DOHH2 (cell line): Measurements from ENCODE around the gene NFIB.

Experiments
- H3F3A ChIP-seq: fragments of 200-600 bp; sonication (generic), shearing (Covaris generic); 2 replicates; pipeline ENCODE4 v1.6.0; 2016; ENCODE audit warnings: antibody characterized with exemption, mild to moderate bottlenecking; ENCODE audit not compliant: control insufficient read depth, insufficient read depth
- H3K27ac ChIP-seq: fragments of 200-600 bp; sonication (generic); 2 replicates; pipeline ENCODE4 v1.5.1; 2014; ENCODE audit warnings: low read depth, mild to moderate bottlenecking, low read length, moderate library complexity
- H3K27me3 ChIP-seq: fragments of 200-600 bp; sonication (generic); 2 replicates; pipeline ENCODE4 v1.6.1; 2014; ENCODE audit warnings: mild to moderate bottlenecking, low read length, mixed read lengths; ENCODE audit not compliant: control insufficient read depth
- H3K36me3 ChIP-seq: fragments of 200-600 bp; sonication (generic); 2 replicates; pipeline ENCODE4 v1.6.1; 2014; ENCODE audit warnings: mild to moderate bottlenecking, low read length, moderate library complexity, mixed read lengths; ENCODE audit not compliant: control insufficient read depth
- H3K4me1 ChIP-seq: fragments of 200-600 bp; sonication (generic); 2 replicates; pipeline ENCODE4 v1.6.1; 2014; ENCODE audit warnings: mild to moderate bottlenecking, low read length, mixed read lengths; ENCODE audit not compliant: control insufficient read depth
- H3K4me2 ChIP-seq: fragments of 200-600 bp; sonication (generic); 2 replicates; pipeline ENCODE4 v1.6.0; 2014; ENCODE audit warnings: mild to moderate bottlenecking, low read length, moderate library complexity
- H3K4me3 ChIP-seq: fragments of 200-600 bp; sonication (generic); 2 replicates; pipeline ENCODE4 v1.5.1; 2014; ENCODE audit warnings: mild to moderate bottlenecking, low read length, mixed read lengths
- H3K79me2 ChIP-seq: fragments of 200-600 bp; sonication (generic); 2 replicates; pipeline ENCODE4 v1.6.1; 2014; ENCODE audit warnings: mild to moderate bottlenecking, low read length, mixed read lengths; ENCODE audit not compliant: control insufficient read depth
- H3K9me2 ChIP-seq: fragments of 200-600 bp; sonication (generic); replicated peaks from 2 replicates; pipeline ENCODE4 v1.6.1; 2014; ENCODE audit warnings: mild to moderate bottlenecking, low read length, mixed read lengths; ENCODE audit not compliant: control insufficient read depth
- H3K9me3 ChIP-seq: fragments of 200-600 bp; sonication (generic); 2 replicates; pipeline ENCODE4 v1.6.1; 2014; ENCODE audit warnings: antibody characterized with exemption, low read length, mixed read lengths; ENCODE audit not compliant: control insufficient read depth, insufficient read depth
- H4K20me1 ChIP-seq: fragments of 200-600 bp; sonication (generic); 2 replicates; pipeline ENCODE4 v1.6.0; 2014; ENCODE audit warnings: low read depth, mild to moderate bottlenecking, antibody characterized with exemption, low read length, moderate library complexity; ENCODE audit not compliant: control insufficient read depth, insufficient read depth
- CTCF ChIP-seq: fragments of 200-600 bp; sonication (generic); IDR thresholded peaks from one replicate; pipeline ENCODE4 v1.5.1; 2014; ENCODE audit warnings: antibody characterized with exemption, mild to moderate bottlenecking, low read depth, low read length; ENCODE audit not compliant: poor library complexity, severe bottlenecking
- EZH2phosphoT487 ChIP-seq: fragments of 200-600 bp; sonication (generic); IDR thresholded peaks from 2 replicates; pipeline ENCODE4 v1.6.1; 2017; ENCODE audit warnings: borderline replicate concordance, mild to moderate bottlenecking, antibody characterized with exemption, low read length, moderate library complexity, mixed read lengths

The NFIB gene

GRCh38 chr9:14281136-14281795 is 32.7 kb downstream of the NFIB start:
- Histone ChIP-seq H3K4me1 (no peaks in the 10 kb centered on the region; the same call in 1 of the 2 replicates), H3K27ac (no peak overlapping the region), H3K4me2 (no peak overlapping the region)

GRCh38 chr9:14279671-14280070 is 34.3 kb downstream of the NFIB start:
- H3K27me3 ChIP-seq, result no peaks in the 10 kb centered on the region
- H3K9me3 ChIP-seq, result no peaks in the 10 kb centered on the region
- no peak overlapping the region for H3K27ac ChIP-seq
- no peak for TF ChIP-seq CTCF
- H3K79me2 ChIP-seq, result no peaks in the 10 kb centered on the region
- H4K20me1 ChIP-seq, result no peaks in the 10 kb centered on the region
- H3K4me3 ChIP-seq, result no peak overlapping the region
- H3F3A ChIP-seq, result no peaks in the 10 kb centered on the region
- H3K4me1 ChIP-seq, result peaks cover 1% of the 10 kb centered on the region
- no peaks in the 10 kb centered on the region for H3K36me3 ChIP-seq
- no peaks in the 10 kb centered on the region for H3K9me2 ChIP-seq
- no peak overlapping the region for H3K4me2 ChIP-seq

More at GRCh38 chr9:14281136-14281795, 32.7 kb downstream of the NFIB start:
- no peaks in the 10 kb centered on the region for H3K9me3 ChIP-seq
- no peaks in the 10 kb centered on the region for H3K27me3 ChIP-seq
- H4K20me1 ChIP-seq, result no peaks in the 10 kb centered on the region
- H3F3A ChIP-seq, result no peaks in the 10 kb centered on the region
- H3K9me2 ChIP-seq, result no peaks in the 10 kb centered on the region
- H3K79me2 ChIP-seq, result no peaks in the 10 kb centered on the region
- TF ChIP-seq CTCF (no peak), EZH2phosphoT487 (no peak)
- H3K4me3 ChIP-seq, result no peak overlapping the region
- no peaks in the 10 kb centered on the region for H3K36me3 ChIP-seq

- Histone ChIP-seq H3K4me1 (peaks cover 12% of the 10 kb centered on the region), H3K4me2 (no peak overlapping the region), H3K27ac (no peak overlapping the region), H3K36me3 (no peaks in the 10 kb centered on the region), H4K20me1 (no peaks in the 10 kb centered on the region), H3K9me3 (no peaks in the 10 kb centered on the region), H3F3A (no peaks in the 10 kb centered on the region), H3K79me2 (no peaks in the 10 kb centered on the region), H3K4me3 (no peak overlapping the region), H3K9me2 (no peaks in the 10 kb centered on the region), H3K27me3 (no peaks in the 10 kb centered on the region)
- TF ChIP-seq EZH2phosphoT487 (no peak), CTCF (no peak)
These were observed 35.6 kb downstream of the NFIB start for GRCh38 chr9:14278291-14278721.
